ENCODE results near the gene APOBEC3G.
A peak's percentile ranks its signal among the peaks of the same experiment; 100 is the strongest.

APOBEC3G gene

DNA sequence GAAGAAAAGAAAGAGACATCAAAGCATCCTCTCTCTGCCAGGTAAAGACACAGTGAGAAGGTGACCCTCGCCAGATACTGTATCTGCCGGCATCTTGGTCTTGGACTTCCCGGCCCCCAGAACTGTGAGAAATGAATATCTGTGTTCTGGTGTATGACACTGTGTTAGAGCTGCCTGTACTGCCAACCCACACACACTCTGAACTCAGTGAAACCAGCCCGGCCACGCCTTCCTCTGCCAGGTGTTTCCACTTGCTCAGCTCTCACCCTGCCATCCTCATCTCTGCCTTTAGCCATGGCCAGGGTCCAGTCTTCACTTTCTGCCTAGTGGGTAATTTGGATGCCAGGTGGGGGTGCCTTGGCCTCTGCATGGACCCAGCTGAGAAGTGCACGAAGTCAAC lies 51.4 kb downstream of the APOBEC3G start:
- DNase-seq, result no peak

DNA sequence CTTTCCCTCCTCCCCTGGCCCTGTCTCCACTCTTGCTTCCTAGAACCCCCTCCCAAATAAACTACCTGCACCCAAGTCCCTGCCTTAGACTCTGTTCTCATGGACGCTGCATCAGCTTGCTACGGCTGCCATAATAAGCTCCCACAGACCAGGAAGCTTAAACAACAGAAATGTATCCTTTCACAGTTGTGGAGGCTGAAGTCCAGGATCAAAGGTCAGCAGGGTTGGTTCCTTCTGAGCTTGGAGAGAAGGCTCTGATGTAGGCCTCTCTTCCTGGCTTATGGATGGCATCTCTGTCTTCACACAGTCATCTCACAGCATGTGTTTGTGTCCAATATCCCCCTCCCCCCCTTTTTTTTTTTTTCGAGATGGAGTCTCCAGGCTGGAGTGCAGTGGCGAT lies 52.0 kb downstream of the APOBEC3G start:
- DNase-seq, result no peak

GRCh38 chr22:39129746-39130145 lies 52.7 kb downstream of the APOBEC3G start:
- no peak for DNase-seq

DNA sequence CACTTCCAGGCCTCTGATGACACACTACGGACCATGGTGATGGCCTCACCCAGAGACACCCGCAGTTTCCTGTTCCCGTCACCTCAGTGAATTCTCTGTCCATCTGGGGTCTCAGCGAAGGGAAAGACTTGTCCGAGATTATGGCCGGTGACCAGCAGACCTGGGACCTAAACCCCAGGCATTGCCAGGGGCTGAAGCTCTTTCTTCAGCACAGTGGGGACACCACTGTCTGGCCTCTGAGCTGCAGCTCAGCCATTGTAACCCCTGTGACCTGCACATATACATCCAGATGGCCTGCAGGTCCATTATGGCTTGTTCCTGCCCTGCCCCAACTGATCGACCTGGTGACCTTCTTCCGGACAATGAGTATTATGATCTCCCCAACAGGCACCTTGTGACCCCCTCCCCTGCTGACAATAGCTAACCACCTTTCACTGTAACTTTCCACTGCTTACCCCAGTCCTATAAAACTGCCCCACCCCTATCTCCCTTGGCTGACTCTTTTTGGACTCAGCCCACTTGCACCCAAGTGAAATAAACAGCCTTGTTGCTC lies 53.2 kb downstream of the APOBEC3G start:
- no peak for DNase-seq

DNA sequence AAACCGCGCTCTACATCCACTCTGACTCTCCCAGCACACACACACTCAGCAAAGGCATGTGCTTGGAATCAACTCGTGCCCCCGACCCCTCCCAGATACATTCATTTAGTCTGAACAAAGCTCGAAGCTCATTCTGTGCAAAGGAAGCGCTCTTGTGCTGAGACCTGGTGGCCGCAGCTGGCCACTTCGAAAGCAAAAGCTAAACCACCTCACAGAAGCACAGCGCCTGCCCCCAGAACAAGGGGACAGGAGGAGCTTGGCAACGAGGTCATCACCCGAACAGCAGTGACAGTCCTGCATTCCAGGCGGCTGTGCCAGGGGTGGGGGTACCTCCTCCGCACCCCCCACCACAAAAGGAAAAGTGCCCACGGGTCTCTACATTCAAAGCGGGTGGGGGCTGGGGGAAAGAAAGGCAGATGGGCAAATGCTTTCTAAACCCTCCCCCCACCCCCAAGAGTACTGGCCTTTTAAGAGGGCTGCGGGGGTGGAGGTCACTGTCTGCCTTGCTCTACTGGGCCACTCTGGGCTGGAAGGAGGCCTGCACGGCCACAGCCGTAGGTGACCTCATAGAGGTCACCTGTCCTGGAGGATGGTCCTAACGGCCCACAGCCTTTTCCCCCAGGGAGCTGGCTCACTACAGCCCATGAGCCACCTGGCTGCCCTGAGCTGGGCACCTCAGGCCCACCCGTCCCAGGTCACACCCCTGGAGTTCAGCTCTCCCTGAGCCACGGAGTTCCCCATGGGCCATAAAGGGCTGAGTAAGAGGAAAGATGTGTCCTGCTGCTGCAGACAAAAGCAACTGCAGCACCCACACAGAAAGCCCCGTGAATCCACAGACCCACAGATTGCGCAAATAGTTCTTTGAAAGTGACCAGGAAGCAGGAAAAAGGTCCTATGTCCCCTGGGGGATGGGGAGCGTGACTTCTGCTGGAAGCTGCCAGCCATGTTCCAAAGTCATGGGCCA lies 54.1 kb downstream of the APOBEC3G start:
- peak; percentile 76 for DNase-seq

DNA sequence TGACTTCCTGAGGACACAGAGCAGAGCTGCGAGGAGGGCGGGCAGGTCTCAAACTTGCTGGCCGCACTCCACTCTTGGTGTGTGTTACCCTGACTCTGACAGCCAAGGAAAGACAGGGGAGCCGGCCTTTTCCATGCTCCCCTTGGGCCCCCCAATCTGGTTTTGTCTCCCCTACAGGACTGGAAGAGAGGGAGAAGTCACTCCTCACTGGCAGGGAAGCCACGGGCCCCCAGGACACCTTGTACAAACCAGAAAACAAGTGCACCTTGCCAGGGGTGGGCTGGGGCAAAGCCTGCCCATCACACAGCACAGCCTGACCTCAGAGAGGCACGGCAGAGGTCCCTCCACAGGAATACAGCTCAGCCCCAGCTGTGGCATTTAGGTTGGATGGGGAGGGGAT lies 55.2 kb downstream of the APOBEC3G start:
- no peak for DNase-seq

GRCh38 chr22:39132871-39133524 lies 55.9 kb downstream of the APOBEC3G start:
- no peak for DNase-seq

DNA sequence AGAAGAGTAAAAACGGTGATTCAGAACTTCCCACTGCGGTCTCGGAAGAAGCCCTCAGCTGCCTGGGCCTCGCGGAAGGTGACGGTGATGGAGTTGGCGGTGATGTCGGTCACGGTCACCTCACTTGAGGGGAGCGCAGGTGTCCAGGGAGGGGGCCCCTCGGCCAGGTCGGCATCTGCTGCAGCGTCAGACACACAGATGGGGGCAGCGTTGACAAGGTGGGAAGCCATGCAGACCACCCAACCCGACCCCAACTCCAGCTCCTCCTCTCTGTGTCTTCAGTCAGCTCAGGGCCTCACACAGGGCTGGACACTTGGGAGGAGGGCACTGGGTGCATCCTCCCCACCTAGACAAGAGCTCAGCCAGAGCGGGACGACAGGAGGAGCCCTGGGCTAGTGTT lies 56.8 kb downstream of the APOBEC3G start:
- DNase-seq, result no peak

GRCh38 chr22:39134366-39135091 lies 57.5 kb downstream of the APOBEC3G start:
- no peak for DNase-seq

- peak; percentile 46 for DNase-seq
These were observed 58.2 kb downstream of the APOBEC3G start for GRCh38 chr22:39135092-39135896.

DNA sequence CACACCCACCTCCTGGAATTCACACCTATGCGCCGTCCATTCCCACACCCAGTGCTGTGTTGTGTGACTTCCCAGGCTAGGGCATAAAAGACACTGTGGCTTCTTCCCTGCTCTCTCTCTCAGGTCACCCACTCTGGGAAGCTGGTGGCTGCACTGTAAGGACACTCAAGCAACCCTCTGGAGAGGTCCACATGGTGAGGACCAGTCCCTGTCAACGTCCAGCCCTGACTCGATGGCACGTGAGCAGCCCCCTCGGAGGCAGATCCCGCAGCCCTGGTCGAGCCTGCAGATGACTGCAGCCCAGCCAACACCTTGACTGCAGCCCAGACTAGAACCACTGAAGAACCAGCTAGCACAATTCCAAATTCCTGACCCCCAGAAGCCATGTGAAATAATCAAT lies 59.2 kb downstream of the APOBEC3G start:
- no peak for DNase-seq
